Germinal center (tissue), 1 donor: ENCODE results near the gene ACTG1.

Experiments used
- DNase-seq: peaks from one replicate; pipeline ENCODE4 v3.0.0; 2012; ENCODE audit warnings: mixed read lengths, low spot score

ACTG1 gene

GRCh38 chr17:81462506-81463125 is 50.0 kb downstream of the ACTG1 start:
- DNase-seq = no peak

GRCh38 chr17:81461607-81462500 is 50.7 kb downstream of the ACTG1 start:
- DNase-seq = no peak

- no peak for DNase-seq
Observed at GRCh38 chr17:81460856-81461460, 51.6 kb downstream of the ACTG1 start.
